NOMO-1 treated with dmso at 0.1 percent for 144 hours (cell line): ENCODE measurements around the gene NXF1.

ENCODE experiments used
- DNase-seq: peaks from one replicate; lab custom pipeline; 2025; ENCODE audit not compliant: unreplicated experiment; lab: John Stamatoyannopoulos, UW

The NXF1 gene

DNA sequence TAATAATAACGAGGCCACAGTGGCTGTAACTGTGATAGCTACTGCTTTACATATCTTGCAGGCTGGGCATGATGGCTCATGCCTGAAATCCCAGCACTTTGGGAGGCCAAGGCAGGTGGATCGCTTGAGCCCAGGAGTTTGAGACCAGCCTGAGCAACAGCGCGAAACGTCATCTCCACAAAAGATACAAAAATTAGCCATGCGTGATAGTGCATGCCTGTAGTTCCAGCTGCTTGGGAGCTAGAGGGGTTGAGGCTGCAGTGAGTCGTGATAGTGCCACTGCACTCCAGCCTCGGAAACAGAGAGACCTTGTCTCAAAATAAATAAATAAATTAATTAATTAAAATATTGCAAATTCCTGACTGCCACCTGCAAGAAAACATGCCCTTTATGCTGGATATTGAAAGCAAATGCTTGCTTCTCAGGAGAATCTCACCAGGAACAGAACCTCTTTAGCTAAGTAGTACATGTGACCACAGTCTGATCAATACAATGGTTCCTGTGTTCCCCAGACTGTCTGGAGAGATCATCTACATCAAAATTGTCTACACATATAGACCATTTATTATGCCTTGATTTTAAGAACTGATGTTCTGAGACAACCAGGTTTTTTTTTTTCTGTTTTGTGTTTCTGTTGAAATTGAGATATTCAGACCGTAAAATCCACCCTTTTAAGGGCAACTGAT is 57.6 kb downstream of the NXF1 start:
- no peak for DNase-seq
